Nephron progenitor cell (in vitro differentiated cells): ENCODE data around the gene FAM13A.
A peak's percentile ranks its signal among the peaks of the same experiment; 100 is the strongest.
"Not testable (repeated sequence)": the region's sequence is repeated elsewhere in the genome, so short reads cannot be mapped to it uniquely, and the experiment has no call there.

Source experiments
- DNase-seq: peaks from one replicate; pipeline ENCODE4 v3.0.0; 2021
- H3K27ac Mint-ChIP-seq: 2 replicates; pipeline ENCODE4 v1.8.0; 2021; ENCODE audit warnings: mild to moderate bottlenecking, moderate library complexity, mixed read lengths
- H3K27me3 Mint-ChIP-seq: 2 replicates; pipeline ENCODE4 v1.8.0; 2021; ENCODE audit warnings: mild to moderate bottlenecking, low read depth, mixed read lengths; ENCODE audit not compliant: poor library complexity
- H3K36me3 Mint-ChIP-seq: 2 replicates; pipeline ENCODE4 v1.8.0; 2021; ENCODE audit warnings: low read depth, mixed read lengths
- H3K4me1 Mint-ChIP-seq: 2 replicates; pipeline ENCODE4 v1.8.0; 2021; ENCODE audit warnings: mixed read lengths
- H3K4me3 Mint-ChIP-seq: 2 replicates; pipeline ENCODE4 v1.8.0; 2021; ENCODE audit warnings: mild to moderate bottlenecking, moderate library complexity, mixed read lengths
- H3K9me3 Mint-ChIP-seq: 2 replicates; pipeline ENCODE4 v1.8.0; 2021; ENCODE audit warnings: mild to moderate bottlenecking, moderate library complexity, mixed read lengths
- TF ChIP-seq, protein P1 (sequence below): fragments of 200-600 bp; sonication (generic); IDR thresholded peaks from 2 replicates; pipeline ENCODE4 v1.5.0; 2021; ENCODE audit warnings: antibody characterized with exemption

The FAM13A gene

DNA sequence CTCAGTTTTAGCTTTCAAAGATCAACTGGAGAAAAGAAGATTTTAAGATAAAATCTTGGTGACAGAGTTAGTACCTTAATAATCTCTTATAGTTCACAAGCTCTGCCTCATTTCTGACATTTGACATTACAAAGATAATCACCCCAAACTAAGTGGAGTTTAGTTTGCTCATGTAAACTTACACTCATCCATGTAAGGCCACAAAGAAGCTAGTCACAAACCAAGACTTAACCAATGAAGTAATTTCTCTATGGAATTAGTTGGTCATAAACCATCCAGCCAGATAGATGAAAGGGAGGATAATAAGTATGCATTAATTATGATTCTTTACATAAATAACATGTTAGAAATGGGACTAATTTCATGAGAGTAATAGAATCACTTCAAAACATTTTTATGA, 159.2 kb downstream of the FAM13A start:
- H3K27ac Mint-ChIP-seq: no peak overlapping the region
- peaks cover 56% of the 10 kb centered on the region for H3K9me3 Mint-ChIP-seq
- TF ChIP-seq, protein P1, sequence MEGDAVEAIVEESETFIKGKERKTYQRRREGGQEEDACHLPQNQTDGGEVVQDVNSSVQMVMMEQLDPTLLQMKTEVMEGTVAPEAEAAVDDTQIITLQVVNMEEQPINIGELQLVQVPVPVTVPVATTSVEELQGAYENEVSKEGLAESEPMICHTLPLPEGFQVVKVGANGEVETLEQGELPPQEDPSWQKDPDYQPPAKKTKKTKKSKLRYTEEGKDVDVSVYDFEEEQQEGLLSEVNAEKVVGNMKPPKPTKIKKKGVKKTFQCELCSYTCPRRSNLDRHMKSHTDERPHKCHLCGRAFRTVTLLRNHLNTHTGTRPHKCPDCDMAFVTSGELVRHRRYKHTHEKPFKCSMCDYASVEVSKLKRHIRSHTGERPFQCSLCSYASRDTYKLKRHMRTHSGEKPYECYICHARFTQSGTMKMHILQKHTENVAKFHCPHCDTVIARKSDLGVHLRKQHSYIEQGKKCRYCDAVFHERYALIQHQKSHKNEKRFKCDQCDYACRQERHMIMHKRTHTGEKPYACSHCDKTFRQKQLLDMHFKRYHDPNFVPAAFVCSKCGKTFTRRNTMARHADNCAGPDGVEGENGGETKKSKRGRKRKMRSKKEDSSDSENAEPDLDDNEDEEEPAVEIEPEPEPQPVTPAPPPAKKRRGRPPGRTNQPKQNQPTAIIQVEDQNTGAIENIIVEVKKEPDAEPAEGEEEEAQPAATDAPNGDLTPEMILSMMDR: no peak
- DNase-seq: no peak
- H3K36me3 Mint-ChIP-seq: peaks cover 76% of the 10 kb centered on the region
- no peaks in the 10 kb centered on the region for H3K27me3 Mint-ChIP-seq
- H3K4me1 Mint-ChIP-seq: no peaks in the 10 kb centered on the region
- H3K4me3 Mint-ChIP-seq: no peak overlapping the region

DNA sequence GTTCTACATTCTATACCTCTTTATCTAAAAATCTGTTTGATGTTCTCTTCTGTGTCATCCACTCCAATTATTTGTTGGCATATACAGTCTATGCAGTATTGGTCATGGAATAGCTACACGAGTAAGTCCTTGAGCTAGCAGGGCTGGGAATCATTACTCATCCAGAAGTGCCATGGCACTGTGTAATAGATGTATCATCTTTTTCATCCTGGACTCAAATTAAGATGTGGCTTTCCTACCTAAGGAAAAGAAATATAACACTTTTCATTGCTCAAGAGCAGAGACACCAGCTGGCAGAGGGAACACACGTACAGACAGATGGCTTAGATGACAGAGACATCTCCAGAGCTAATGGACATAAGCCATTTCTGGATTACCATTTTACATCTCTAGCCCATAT, 159.8 kb downstream of the FAM13A start:
- Mint-ChIP-seq H3K27ac (no peak overlapping the region), H3K27me3 (no peaks in the 10 kb centered on the region), H3K4me1 (no peaks in the 10 kb centered on the region), H3K9me3 (peaks cover 50% of the 10 kb centered on the region), H3K36me3 (peaks cover 70% of the 10 kb centered on the region), H3K4me3 (no peak overlapping the region)
- no peak for DNase-seq
- TF ChIP-seq, protein P1: no peak

DNA sequence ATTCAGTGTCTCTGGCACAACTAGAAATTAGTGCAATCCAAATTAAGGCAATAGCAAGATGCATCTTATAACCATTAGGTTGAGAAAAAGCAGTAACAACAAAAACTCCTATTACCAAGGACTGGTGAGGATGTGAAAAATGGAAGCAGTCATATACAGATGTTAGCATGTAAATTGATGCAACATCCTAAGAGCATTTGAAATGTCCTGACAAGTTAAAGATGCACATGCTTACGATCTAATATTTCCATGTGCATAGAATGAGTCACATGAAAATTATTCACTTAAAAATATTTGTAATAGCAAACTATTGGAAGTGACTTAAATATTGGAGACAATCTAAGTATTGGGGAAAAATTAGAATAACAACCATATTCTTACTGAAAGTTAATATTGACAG, 163.0 kb downstream of the FAM13A start:
- TF ChIP-seq, protein P1: no peak
- H3K4me3 Mint-ChIP-seq: no peak overlapping the region
- peaks cover 57% of the 10 kb centered on the region for H3K36me3 Mint-ChIP-seq
- H3K4me1 Mint-ChIP-seq: peaks cover 4% of the 10 kb centered on the region
- peaks cover 21% of the 10 kb centered on the region for H3K9me3 Mint-ChIP-seq
- H3K27ac Mint-ChIP-seq: no peak overlapping the region
- no peak for DNase-seq
- H3K27me3 Mint-ChIP-seq: no peaks in the 10 kb centered on the region

DNA sequence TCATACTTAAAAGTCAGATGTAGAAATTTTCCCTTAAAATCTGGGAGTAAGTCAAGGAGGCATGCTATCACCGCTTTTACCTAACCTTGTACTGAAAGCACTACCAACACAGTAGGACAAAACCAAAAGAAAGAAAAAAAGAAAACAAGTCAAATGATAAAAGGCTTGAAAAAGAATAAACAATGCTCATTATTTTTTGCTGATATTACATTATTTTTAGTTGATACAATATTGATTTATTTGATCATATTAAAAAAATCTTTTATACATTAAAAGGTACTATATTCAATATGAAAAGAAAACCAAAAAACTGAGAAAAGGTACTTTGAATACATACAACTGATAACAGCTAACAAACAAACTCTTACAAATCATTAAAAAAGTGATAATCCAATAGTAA, 164.3 kb downstream of the FAM13A start:
- no peak overlapping the region for H3K4me3 Mint-ChIP-seq
- H3K27ac Mint-ChIP-seq: no peak overlapping the region
- H3K9me3 Mint-ChIP-seq: peaks cover 21% of the 10 kb centered on the region
- no peaks in the 10 kb centered on the region for H3K27me3 Mint-ChIP-seq
- peaks cover 5% of the 10 kb centered on the region for H3K4me1 Mint-ChIP-seq
- no peak for DNase-seq
- H3K36me3 Mint-ChIP-seq: peaks cover 54% of the 10 kb centered on the region
- TF ChIP-seq, protein P1: no peak

DNA sequence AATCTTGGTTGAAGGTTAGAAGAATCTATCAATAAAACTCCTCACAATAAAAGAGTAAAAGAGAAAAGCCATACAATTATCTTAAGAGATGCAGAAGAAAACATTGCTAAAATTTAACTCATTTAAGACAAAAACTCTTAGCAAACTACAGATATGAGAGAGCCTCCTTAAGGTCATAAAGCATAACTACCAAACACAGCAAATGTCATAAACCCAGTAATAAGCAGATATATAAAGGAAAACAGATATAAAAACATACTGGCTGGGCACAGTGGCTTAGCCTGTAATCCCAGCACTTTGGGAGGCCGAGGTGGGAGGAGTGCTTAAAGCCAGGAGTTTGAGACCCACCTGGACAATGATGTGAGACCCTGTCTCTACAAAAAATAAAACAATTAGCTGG, 165.3 kb downstream of the FAM13A start:
- H3K36me3 Mint-ChIP-seq: peaks cover 50% of the 10 kb centered on the region

DNA sequence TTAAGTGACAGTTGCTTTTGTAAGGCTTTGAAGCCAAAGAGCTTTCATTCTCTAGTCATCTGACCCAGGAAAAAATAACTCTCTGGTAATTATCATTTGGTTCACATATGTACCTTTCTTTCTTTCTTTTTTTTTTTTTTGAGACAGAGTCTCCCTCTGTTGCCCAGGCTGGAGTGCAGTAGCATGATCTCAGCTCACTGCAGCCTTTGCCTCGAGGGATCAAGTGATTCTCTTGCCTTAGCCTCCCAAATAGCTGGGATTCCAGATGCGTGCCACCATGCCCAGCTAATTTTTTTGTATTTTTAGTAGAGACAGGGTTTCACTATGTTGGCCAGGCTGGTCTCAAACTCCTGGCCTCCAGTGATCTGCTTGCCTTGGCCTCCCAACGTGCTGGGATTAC, 169.6 kb downstream of the FAM13A start:
- H3K4me1 Mint-ChIP-seq, H3K4me3 Mint-ChIP-seq, DNase-seq, H3K27ac Mint-ChIP-seq, H3K27me3 Mint-ChIP-seq: not testable (repeated sequence)
- H3K36me3 Mint-ChIP-seq: peaks cover 72% of the 10 kb centered on the region
- H3K9me3 Mint-ChIP-seq: peaks cover 48% of the 10 kb centered on the region

More for the DNA sequence above, 165.3 kb downstream of the FAM13A start:
- H3K4me1 Mint-ChIP-seq: peaks cover 5% of the 10 kb centered on the region
- H3K27me3 Mint-ChIP-seq: no peaks in the 10 kb centered on the region
- no peak for DNase-seq
- peaks cover 17% of the 10 kb centered on the region for H3K9me3 Mint-ChIP-seq
- TF ChIP-seq, protein P1: no peak
- no peak overlapping the region for H3K4me3 Mint-ChIP-seq
- peak overlapping the region; percentile 12 for H3K27ac Mint-ChIP-seq
